NCI-H748 (cell line): ENCODE data around the gene CREB3L4.
"Not testable (repeated sequence)": the region's sequence is repeated elsewhere in the genome, so short reads cannot be mapped to it uniquely, and the experiment has no call there.

ENCODE experiments used
- DNase-seq: peaks from one replicate; lab custom pipeline; 2025; ENCODE audit not compliant: unreplicated experiment; lab: John Stamatoyannopoulos, UW

Gene CREB3L4

GRCh38 chr1:153984123-153984894 lies 16.6 kb downstream of the CREB3L4 start:
- DNase-seq = no peak

- DNase-seq = no peak
These were observed 17.7 kb downstream of the CREB3L4 start for GRCh38 chr1:153985341-153985912.

GRCh38 chr1:153985941-153986761 lies 18.4 kb downstream of the CREB3L4 start, which contains the start of gene RAB13:
Gene RAB13 (minus strand): TSS chr1:153986339. CDS start chr1:153986236, 103 bp downstream.
- peak; percentile 85 for DNase-seq

GRCh38 chr1:153987621-153988020 lies 19.9 kb downstream of the CREB3L4 start:
- no peak for DNase-seq

GRCh38 chr1:153990468-153991150 lies 22.9 kb downstream of the CREB3L4 start, which contains the start of gene RPS27:
Gene RPS27 (plus strand): TSS chr1:153990762. CDS start chr1:153990797, 35 bp downstream.
- peak; percentile 98 for DNase-seq

GRCh38 chr1:153991151-153991630 lies 23.5 kb downstream of the CREB3L4 start:
- DNase-seq = no peak

GRCh38 chr1:153991806-153992205 lies 24.1 kb downstream of the CREB3L4 start:
- DNase-seq = no peak

GRCh38 chr1:153995202-153995601 lies 27.5 kb downstream of the CREB3L4 start:
- no peak for DNase-seq

GRCh38 chr1:153995640-153996039 lies 27.9 kb downstream of the CREB3L4 start:
- DNase-seq = no peak

GRCh38 chr1:153996882-153997281 lies 29.2 kb downstream of the CREB3L4 start:
- DNase-seq = not testable (repeated sequence)

GRCh38 chr1:154000420-154000819 lies 32.7 kb downstream of the CREB3L4 start:
- DNase-seq = no peak

- no peak for DNase-seq
These were observed 38.4 kb downstream of the CREB3L4 start for GRCh38 chr1:154006136-154006535.

GRCh38 chr1:154012129-154012528 lies 44.4 kb downstream of the CREB3L4 start:
- no peak for DNase-seq

GRCh38 chr1:154012543-154012942 lies 44.8 kb downstream of the CREB3L4 start:
- DNase-seq = not testable (repeated sequence)

GRCh38 chr1:154014154-154014907 lies 46.6 kb downstream of the CREB3L4 start:
- DNase-seq = no peak

GRCh38 chr1:154019269-154019668 lies 51.6 kb downstream of the CREB3L4 start:
- DNase-seq = no peak

GRCh38 chr1:154019940-154020339 lies 52.2 kb downstream of the CREB3L4 start:
- no peak for DNase-seq
